GM18502 (cell line): Measurements from ENCODE around the gene TOR3A.

Source experiments
- ATAC-seq: cut with Tn5 transposase; IDR thresholded peaks from one replicate; pipeline ENCODE4 v1.9.1; 2021; ENCODE audit warnings: mild to moderate bottlenecking; ENCODE audit not compliant: unreplicated experiment, poor library complexity

The TOR3A gene

DNA sequence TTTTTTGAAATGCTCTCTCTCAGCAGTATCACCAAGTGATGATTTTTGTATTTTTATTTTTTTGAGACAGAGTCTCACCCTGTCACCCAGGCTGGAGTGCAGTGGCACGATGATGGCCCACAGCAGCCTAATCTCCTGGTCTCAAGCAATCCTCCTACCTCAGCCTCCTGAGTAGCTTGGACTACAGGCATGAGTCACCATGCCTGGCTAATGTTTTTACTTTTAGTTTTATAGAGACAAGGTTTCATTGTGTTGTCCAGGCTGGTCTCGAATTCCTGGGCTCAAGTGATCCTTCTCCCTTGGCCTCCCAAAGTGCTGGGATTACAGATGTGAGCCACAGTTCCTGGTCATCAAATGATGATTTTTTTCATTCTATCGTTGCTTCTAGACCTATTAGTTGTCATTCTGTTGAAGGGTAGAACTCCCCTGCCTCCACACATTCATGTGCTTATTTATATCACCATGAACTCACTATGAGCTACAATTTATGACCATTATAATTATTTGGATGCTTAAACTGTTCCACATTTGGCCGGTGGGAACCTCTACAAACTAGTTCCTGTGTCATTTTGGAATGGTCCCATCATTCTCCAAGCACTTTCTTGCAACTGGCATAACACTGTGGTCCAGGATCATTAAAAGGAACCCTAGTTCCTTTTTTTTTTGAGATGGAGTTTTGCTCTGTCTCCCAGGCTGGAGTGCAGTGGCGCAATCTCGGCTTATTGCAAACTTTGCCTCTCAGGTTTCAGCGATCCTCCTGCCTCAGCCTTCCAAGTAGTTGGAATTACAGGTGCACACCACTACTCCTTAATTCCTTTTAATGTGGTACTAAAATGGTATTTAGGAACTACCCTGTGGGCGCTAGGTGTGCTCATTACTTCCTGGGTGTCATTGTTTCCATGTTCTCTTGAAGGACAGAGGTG is 20.2 kb upstream of the TOR3A start:
- ATAC-seq: no peak

DNA sequence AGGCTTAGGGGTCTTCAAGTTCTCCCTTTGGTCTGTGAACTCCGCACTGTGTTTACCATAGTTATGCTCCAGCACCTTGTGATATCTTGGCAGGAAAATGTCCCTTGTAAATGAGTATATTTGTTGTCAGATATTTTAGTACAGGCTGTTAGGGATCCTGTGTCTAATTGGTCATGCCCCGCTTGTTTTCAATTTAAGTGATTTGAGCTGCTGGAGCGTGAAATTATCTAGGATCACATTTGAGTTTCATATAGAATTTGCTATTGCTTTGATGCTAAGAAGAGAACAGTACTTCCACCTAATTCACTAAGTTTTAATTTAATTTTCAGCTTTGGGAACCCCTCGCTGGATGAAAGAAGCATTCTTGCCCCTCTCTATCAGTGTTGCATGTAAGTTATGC is 15.4 kb upstream of the TOR3A start:
- no peak for ATAC-seq

DNA sequence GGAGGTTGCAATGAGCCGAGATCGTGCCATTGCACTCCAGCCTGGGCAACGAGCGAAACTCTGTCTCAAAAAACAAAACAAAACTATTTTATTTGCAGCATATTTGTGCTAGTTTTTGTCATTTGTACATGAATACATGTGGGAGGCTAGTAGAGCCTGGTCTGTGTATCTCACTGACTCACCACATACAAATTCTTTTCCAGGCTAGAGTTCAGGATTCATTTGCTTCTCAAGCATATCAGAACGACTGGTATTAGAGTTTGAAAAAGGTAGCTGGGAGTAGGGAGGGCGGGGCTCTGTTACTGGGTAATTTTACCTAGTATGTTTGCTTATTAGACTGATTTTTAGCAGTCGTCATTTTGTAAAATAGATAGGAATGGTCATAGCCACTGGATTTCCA is 4.5 kb upstream of the TOR3A start:
- ATAC-seq: no peak

DNA sequence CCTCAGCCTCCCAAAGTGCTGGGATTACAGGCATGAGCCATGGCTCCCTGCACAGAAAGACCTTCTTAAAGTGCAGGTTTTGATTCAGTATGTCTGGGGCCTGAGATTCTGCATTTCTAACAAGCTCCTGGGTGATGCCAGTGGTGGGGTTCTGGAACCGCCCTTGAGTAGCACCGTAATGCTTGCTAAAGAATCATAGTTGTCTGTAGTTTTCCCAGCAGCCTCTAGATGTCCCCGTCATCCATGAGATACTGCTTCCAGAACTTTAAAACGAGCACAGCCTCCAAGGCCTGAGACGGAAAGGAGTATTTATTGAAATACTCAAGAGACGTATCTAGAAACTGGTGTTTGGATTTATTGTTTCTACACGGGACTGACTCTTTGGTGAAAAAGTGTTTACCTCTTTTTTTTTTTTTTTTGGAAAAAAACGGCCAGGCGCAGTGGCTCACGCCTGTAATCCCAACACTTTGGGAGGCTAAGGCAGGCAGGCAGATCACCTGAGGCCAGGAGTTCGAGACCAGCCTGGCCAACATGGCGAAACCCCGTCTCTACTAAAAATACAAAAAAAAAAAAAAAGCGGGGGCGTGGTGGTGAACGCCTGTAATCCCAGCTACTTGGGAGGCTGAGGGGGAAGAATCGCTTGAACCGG is 2.6 kb upstream of the TOR3A start:
- peak; percentile 21 for ATAC-seq

DNA sequence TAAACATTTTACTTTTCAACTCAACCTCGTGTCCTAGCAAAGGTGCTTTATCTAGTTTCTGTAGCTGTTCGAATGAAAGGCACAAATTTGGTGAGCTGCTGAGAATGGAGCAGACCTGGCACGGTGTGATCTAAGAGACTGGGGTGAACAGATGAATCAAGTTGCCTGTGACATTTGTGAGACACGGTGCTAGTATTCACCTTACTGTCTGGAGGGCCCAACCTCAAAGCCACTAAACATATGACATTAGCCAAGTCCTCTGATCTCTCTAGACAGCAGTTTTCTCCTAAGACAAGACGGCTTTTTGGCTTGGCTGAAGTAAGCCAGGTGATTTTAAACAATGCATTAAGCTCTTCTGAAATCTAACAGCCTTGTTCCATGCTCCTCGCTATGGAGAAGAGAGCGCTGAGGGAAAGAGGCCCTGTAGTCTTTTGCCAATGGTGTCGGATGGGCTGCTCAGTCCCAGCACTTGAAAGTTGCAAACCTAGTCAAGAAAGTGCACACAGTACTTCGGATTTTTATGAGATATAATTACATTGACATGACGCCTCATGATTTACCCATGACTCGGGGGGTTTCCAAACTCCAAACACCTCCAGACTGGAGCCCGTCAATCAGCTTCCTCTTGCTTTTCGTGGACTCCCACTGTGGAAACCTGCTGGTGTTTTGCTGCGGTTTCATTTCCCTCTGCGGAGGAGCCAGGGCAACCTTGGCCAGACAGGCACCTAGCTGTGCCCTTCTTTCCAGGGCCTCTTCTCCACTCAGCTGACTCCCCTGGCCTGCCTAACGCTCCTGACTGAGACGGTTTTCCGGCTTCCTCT is 794 bp upstream of the TOR3A start:
- no peak for ATAC-seq

DNA sequence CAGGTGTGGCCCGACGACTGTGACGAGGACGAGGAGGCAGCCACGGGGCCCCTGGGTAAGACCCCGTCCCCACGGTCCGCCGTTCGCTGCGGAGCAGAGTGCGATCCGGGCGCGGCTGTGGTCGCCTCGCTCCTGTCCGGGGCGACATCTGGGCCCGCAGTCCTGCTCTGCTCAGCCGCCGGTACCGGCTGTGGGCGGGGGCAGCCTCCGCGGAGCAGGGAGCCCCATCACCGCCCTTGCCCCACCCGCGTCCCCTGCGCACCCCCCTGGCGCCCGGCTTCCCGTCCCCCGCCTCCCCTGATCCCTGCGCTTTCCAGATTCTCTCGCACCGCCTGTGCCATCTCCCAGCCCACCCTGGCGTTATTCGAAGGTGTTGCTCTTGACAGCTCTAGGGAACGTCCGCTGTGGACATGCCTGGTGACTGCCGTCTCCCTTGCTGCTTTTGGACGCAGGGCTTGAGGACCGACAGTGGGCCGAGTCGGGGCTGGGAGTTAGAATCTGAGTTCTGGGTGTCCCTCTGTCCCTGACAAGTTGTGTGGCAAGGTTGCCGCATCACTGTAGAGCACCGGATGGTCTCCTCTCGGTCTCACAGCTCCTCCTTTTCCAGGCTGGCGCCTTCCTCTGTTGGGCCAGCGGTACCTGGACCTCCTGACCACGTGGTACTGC is 596 bp downstream of the TOR3A start:
- ATAC-seq: peak; percentile 23

DNA sequence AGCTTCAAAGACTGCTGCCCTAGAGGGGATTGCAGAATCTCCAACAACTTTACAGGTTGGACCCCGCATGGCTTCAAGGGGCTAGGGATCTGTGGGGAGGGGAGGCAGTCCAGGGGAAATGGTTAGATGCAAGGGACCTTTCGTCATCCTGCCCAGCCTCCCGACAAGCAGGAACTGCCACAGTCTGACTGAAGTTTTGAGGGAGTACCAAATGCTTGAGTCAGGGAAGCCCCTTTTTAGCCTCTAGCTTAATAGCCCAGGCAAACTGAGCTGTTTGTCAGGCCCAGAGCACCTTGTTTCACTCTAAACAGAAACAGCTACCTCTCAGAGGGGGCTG is 1.1 kb downstream of the TOR3A start:
- ATAC-seq: no peak

DNA sequence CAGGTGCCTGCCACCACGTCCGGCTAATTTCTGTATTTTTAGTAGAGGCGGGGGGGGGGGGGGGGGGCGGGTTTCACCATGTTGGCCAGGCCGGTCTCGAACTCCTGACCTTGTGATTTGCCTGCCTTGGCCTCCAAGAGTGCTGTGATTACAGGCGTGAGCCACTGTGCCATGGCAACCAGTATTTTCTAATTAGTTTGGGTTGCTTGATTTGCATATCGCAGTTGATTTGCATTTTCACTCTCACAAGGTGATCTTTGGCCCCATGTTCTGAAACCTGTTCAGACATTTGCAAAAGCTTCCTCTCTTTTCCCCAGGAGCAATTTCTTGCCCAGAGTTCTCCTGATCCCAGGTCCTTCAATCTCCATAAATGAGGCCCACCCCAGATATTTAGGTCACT is 1.7 kb downstream of the TOR3A start:
- ATAC-seq: no peak

DNA sequence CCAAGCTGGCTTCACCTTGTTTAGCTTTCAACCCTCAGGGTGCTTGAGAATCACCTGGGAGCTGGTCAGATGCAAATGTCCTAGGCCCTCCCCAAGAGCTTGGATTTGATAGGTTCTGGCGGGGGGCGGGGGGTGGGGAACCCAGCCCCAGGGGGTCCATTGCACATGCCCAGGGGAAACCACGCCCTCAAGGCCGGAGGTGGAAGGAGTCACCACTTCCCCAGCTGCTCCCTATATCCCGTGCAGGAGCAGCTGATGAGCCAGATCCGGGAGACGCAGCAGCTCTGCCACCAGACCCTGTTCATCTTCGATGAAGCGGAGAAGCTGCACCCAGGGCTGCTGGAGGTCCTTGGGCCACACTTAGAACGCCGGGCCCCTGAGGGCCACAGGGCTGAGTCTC is 5.8 kb downstream of the TOR3A start:
- ATAC-seq: no peak

DNA sequence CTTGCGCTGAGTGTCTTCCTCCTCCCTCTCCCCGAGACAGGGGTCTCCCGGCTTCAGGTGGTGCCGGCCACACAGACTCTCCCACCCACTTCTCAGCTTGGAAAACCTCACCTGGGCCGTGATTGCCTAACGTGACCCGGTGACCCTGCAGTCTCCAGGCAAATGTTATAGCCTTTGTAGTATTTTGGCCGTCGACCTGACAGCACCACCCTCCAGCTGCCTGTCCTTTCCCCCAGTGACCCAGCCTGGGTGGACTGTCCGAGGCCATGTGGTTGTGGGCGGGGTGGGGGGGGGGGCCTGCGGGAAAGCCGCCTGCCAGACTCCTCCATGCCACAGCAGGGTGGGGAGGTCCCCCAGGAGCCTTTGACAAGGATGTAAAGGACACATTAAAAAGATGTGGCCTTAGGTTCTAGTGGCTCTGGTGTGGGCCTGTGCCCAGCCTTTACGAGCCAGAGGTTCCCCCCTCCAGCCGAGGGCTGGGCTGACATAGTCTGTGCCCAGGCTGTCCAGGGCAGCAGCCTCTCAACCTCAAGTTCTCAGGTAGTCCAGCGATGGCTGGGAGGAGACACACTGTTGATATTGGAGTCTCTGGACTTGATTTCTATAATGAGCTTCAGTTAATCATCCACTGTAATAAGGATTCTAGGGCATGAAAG is 8.1 kb downstream of the TOR3A start:
- no peak for ATAC-seq

DNA sequence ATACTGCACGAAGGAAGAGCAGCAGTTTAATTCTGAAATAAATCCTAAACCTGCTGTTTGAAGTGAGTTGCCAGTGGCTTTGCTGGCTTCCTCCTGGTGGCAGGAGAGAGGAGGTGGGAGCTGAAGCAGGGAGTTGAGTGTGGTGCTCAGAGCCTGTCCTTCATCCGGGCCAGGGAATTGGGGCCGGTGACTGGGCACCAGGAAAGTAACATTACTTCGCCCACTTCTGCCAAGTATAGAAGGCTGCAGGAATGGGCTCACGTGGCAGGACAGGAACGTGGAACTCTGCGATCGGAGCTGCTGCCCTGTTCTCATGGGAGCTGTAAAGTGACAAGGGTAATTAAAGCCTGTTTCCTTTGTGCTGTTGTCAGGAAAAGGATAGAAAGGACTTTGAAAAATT is 8.7 kb downstream of the TOR3A start:
- ATAC-seq: no peak

DNA sequence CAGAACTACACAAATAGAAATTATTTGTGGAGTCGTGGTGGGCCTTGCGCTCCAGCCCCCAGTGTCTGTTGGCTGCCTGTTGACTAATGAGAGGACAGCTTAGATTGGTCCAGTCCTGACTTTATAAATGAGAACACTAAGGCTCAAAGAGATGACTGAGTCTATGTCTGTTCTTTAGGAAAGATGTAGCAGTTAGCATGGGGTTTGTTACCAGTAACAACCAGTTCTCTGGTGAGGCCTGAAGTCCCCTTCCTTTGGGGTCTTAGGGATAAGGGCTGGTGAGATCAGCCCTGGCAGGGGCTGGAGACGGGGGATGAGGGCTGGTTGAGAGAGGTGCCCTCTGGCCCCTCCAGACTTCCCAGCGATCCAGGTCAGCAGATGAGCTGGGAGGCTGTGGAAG is 9.1 kb downstream of the TOR3A start:
- no peak for ATAC-seq

DNA sequence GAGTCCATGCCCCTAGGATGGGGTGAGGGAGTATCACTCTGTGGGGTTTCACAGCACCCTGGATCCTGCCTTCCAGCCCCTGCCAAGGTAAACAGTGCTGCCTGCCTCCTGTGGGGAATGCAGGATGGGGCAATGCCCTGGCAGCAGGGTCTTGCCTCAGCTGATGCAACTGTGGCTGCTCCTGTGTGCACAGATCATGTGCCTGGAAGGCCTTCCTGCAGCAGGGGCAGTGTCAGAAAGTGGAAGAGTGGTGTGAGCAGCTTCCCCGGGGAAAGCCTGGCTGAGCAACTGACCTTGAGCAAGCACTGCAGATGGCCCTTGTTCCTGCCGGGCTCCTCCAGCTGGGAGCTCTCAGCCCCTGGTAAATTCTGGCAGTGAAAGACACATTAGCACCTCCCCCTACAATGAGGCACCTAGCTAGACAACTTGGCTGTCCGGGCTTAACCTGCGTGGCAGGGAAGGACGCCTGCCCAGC is 9.9 kb downstream of the TOR3A start:
- no peak for ATAC-seq

DNA sequence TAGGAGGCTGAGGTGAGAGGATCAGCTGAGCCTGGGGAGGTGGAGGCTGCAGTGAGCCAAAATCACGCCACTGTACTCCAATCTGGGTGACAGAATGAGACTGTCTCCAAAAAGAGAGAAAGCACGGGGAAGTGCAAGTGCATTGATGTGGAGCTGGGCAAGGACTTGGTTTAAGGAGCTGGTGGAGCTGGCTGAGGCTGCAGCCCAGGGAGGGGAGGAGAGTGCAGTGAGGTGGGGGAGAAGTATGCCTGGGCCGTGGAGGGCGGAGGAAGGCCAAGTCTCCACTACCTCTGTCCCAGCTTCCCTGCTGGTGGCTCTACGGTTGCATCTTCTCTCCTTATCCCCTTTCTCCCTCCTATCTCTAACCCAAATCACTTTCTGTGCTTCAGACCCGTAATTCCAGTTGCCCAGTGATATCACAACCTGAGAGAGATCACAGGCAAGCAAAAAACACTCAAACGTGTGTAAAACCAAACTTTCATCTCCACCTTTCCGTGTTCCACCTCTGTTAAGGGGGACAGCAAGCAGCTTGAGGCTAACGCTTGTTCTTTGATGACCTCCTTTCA is 11.1 kb downstream of the TOR3A start:
- ATAC-seq: no peak

DNA sequence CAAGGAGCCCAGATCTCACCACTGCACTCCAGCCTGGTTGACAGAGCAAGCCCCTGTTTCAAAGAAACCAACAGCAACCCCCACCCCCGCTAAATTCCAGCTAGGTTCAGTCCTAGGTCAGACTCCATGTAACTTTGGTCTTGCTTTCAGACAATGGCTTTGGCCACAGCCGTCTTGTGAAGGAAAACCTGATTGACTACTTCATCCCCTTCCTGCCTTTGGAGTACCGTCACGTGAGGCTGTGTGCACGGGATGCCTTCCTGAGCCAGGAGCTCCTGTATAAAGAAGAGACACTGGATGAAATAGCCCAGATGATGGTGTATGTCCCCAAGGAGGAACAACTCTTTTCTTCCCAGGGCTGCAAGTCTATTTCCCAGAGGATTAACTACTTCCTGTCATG is 12.9 kb downstream of the TOR3A start:
- ATAC-seq: no peak

DNA sequence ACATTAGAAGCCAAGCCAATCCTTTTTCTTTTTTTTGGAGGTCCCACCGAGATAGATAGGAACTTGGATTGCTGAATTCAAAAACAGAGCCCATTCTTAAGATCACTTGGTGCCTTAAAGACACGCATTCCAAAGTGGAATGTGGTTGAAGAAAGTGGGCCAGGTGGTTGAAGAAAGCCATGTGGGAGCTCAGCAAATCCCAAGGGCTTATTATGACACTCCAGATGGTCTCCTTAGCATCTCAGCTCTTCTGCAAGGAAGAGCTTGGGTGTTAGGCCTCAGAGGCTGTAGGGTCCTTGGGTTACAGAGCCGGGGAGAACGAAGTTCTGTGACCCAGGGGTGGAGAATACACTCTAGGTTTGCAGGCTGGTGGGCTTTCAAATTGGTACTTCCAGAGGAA is 13.5 kb downstream of the TOR3A start:
- ATAC-seq: no peak

DNA sequence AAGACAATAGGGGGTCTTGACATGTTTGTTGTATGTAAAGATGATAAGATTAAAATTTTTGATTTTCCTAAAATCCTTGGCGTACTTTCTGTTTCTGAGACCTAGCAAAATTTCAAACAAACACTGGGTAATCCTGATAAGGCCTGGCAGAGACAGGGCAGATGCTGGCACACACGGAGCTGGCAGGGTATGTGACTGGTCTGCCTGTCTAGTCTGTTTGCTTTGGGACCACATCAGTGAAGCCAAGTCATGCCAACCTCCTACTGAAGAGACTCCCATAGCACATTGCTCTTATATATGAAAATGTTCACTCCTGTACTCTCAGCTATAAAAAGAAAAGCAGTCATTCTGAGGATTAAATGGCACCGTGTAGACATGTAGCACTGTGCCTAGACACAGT is 14.1 kb downstream of the TOR3A start:
- ATAC-seq: no peak

DNA sequence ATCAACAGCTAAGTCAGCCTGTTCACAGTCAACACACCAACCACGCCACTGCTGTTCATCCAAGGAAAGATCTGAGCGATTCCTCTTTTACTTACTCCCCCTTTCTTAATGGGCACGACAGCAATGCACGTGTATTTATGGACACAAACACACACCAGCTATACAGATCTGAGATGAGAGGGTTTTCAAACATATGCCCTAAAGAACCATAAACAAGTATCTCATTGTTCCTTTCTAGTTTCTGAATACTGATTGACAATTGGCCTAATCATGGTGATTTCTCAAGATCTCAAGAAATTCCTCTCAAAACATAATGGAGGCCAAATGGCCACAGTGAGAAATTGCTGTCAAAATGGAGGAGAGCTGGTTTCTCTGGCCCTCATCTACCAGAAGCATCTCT is 18.0 kb downstream of the TOR3A start:
- no peak for ATAC-seq

DNA sequence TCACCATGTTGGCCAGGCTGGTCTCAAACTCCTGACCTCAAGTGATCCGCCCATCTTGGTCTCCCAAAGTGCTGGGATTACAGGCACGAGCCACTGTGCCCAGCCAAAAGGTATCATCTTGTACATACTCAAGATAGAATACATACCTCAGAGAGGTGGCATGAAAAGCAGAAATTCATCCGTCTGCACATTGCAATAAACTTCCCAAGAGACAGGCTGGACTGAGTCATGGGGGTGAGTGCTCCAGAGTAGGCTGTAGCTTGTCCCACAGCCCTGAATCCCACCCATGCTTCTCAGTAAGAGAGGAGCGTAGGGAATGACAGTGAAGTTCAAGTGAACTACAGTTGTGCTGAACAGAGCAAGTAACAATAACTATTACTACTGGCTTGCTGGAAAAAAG is 19.7 kb downstream of the TOR3A start:
- no peak for ATAC-seq

DNA sequence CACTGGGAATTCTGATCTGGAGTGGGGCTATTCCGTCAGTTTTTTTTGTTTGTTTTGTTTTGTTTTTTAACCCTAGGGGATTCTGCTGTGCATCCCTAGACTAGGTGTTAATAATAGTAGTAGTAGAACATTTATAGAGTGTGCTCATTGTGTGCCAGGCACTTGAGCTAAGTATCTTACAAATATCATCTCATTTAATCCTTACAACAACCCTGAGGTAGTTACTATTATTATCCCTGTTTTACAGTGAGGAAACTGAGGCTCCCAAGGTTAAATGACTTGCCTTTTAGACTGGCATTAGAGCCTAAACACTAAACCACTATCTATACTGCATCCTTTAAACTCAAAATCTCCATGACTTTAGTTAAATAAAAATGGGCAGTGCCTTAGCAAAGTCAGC is 22.1 kb downstream of the TOR3A start:
- ATAC-seq: no peak
